ENCODE measurements around the gene DDX31.

GRCh38 chr9:132577119-132577518, 92.7 kb downstream of the DDX31 start:
- TF ChIP-seq, protein P1, sequence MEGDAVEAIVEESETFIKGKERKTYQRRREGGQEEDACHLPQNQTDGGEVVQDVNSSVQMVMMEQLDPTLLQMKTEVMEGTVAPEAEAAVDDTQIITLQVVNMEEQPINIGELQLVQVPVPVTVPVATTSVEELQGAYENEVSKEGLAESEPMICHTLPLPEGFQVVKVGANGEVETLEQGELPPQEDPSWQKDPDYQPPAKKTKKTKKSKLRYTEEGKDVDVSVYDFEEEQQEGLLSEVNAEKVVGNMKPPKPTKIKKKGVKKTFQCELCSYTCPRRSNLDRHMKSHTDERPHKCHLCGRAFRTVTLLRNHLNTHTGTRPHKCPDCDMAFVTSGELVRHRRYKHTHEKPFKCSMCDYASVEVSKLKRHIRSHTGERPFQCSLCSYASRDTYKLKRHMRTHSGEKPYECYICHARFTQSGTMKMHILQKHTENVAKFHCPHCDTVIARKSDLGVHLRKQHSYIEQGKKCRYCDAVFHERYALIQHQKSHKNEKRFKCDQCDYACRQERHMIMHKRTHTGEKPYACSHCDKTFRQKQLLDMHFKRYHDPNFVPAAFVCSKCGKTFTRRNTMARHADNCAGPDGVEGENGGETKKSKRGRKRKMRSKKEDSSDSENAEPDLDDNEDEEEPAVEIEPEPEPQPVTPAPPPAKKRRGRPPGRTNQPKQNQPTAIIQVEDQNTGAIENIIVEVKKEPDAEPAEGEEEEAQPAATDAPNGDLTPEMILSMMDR (conservative IDR thresholded peaks at IDR 0.05) = no peak
- no peak for TF ChIP-seq EZH2 (IDR thresholded peaks at IDR 0.05; ENCODE audit: low read depth)

All from PC-9 (cell line).